Coronary artery (tissue), 2 donors: ENCODE data around the gene GPR108.

ENCODE experiments used
- DNase-seq: peaks from one replicate; pipeline ENCODE4 v3.0.0-alpha.2; 2017; ENCODE audit warnings: low spot score
- H3K27ac ChIP-seq, 2 donors: fragments of 200-600 bp; sonication (generic); one replicate each; pipeline ENCODE4 v1.5.1; 2016 to 2019
- H3K4me3 ChIP-seq: fragments of 200-600 bp; sonication (generic); 2 replicates; pipeline ENCODE4 v1.5.1; 2016; ENCODE audit warnings: mild to moderate bottlenecking, moderate library complexity
- TF ChIP-seq, protein P1 (sequence below): fragments of 200-600 bp; sonication (generic); IDR thresholded peaks from one replicate; pipeline ENCODE4 v1.5.1; 2019; ENCODE audit warnings: antibody characterized with exemption

The GPR108 gene

DNA sequence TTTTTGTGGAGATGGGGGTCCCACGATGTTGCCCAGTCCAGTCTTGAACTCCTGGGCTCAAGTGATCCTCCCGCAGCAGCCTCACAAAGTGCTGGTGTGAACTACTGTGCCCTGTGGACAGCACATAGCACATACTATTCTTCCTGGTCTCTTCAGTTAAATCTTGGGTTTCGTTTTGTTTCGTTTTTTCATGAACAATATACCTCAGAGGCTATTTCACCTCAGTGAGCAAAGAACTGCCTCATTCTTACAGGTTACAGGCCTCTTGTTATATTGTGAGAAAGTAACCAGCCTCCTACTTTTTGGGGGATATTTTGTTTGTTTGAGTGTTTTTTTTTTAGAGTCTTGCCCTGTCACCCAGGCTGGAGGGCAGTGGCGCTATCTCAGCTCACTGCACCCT, 15.6 kb downstream of the GPR108 start:
- TF ChIP-seq, protein P1, sequence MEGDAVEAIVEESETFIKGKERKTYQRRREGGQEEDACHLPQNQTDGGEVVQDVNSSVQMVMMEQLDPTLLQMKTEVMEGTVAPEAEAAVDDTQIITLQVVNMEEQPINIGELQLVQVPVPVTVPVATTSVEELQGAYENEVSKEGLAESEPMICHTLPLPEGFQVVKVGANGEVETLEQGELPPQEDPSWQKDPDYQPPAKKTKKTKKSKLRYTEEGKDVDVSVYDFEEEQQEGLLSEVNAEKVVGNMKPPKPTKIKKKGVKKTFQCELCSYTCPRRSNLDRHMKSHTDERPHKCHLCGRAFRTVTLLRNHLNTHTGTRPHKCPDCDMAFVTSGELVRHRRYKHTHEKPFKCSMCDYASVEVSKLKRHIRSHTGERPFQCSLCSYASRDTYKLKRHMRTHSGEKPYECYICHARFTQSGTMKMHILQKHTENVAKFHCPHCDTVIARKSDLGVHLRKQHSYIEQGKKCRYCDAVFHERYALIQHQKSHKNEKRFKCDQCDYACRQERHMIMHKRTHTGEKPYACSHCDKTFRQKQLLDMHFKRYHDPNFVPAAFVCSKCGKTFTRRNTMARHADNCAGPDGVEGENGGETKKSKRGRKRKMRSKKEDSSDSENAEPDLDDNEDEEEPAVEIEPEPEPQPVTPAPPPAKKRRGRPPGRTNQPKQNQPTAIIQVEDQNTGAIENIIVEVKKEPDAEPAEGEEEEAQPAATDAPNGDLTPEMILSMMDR: no peak
- no peak for DNase-seq
- H3K4me3 ChIP-seq: no peak overlapping the region
- H3K27ac ChIP-seq: no peak overlapping the region

DNA sequence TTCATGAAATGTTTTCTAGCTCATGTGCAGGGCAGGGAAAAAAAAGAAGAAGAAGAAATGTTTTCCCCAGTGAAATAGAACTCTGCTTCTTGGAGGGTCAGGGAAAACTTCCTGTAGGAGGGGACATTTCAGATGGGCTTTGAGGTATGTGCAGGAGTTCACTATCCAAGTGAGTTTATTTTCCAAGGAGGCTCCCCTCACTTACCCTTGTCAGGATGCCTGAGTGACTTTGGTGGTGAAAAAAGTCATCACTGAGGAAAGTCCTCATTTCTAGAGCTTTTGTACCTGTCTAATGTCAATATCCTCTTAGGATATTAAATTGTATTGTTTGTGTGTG, 16.3 kb downstream of the GPR108 start:
- DNase-seq: no peak
- TF ChIP-seq, protein P1: no peak
- Histone ChIP-seq H3K4me3 (no peak overlapping the region), H3K27ac (no peak overlapping the region)

DNA sequence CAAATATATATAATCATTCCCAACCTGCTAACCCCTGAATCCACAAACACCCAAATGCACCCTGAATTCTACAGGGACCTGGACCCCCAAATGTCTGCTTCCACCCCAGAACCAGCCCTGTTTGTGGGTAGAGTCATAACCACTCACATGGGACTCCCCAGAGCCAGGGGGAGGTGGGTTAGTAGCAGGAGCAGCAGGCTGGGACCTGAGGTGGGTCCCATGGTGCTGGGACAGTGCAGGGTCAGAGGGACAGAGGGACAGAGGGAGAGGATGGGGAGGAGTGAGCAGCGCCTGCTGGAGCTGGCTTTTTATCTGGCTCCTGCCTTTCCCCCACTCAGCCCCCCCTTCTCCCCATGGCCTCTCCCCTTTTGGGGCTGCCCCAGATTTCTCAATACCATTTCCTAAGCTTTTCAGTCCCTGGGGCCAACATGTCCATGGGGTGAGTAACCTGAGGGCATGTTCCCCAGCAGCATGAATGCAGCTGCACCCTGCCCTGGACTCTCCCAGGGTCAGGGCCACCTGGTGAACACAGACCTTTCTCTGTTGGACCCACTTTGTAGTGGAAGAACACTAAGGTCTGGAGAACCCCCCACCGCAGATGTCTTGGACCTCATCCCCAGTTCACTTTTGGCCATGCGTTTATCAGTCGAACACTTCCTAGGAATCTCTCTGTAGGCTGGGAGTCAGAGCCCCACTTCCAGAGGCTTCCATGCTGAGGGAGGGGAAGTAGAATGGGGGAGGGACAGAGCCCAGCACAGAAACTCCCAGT, 16.8 kb downstream of the GPR108 start, which contains the start of gene C3:
C3 (minus strand) TSS at position 282 of the 769 bp plus-strand sequence; CDS start at position 221, 61 bp downstream.
- Histone ChIP-seq H3K4me3 (peak within 1 kb of the TSS; percentile 48), H3K27ac (peak within 1 kb of the TSS in 1 of 2 donors; percentile 47)
- TF ChIP-seq, protein P1: no peak
- peak; percentile 87 for DNase-seq

GRCh38 chr19:6719992-6720368, 17.4 kb downstream of the GPR108 start:
- peak overlapping the region in 1 of 2 donors; percentile 47 for H3K27ac ChIP-seq
- TF ChIP-seq, protein P1: no peak
- no peak for DNase-seq
- H3K4me3 ChIP-seq: peak overlapping the region; percentile 48

DNA sequence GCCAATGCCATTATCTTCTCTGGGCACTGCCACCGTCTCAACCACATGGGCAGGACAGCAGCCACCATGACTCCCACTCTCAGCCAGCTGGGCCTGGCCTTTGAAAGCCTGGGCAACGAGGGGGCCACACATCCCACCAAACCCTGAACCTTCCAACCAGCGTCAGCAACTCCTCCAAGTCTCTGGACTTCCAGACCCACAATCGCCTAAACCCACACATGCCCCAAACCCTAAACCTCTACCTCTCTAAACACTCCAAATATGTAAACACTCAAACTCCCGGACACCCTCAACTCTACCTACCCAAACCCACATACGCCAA, 17.9 kb downstream of the GPR108 start:
- no peak for DNase-seq
- TF ChIP-seq, protein P1: no peak
- peak overlapping the region; percentile 48 for H3K4me3 ChIP-seq
- H3K27ac ChIP-seq: peak overlapping the region in 1 of 2 donors; percentile 17

- no peak for DNase-seq
- H3K4me3 ChIP-seq: peak overlapping the region; percentile 48
- H3K27ac ChIP-seq: peak overlapping the region in 1 of 2 donors; percentile 17
- TF ChIP-seq, protein P1: no peak
These were observed 18.4 kb downstream of the GPR108 start for GRCh38 chr19:6718741-6719539.
